SH-SY5Y (cell line): ENCODE measurements around the gene ZWINT.

Experiments
- GATA2 ChIP-seq: IDR thresholded peaks from 2 replicates; pipeline ENCODE4 v1.6.1; 2011; ENCODE audit warnings: mild to moderate bottlenecking, low read depth, low read length
- GATA3 ChIP-seq: IDR thresholded peaks from 2 replicates; pipeline ENCODE4 v1.6.1; 2011; ENCODE audit warnings: low read depth, mild to moderate bottlenecking, low read length, moderate library complexity

GRCh38 chr10:56359837-56360236, 1.2 kb downstream of the ZWINT start:
- TF ChIP-seq GATA2 (no peak), GATA3 (no peak)
